ENCODE measurements around the gene COQ10A. TPM values are rescaled to one million over a fixed set of nuclear protein-coding genes. Genes with fewer than 3 reads are reported as not detected.

The COQ10A gene
- total and polyA plus RNA-seq, 2 of the 13 experiments (the other 11 are each of a cell fraction or from before 2014, with no cell fraction given), result 21.0 to 37.3 TPM

- TF ChIP-seq MAFG (CRISPR knock-in tag; IDR thresholded peaks at IDR 0.05) (no peak), RAD51 (IDR thresholded peaks at IDR 0.05; ENCODE audit: borderline replicate concordance) (no peak), ZBTB8A (CRISPR knock-in tag; IDR thresholded peaks at IDR 0.05; ENCODE audit: borderline replicate concordance, low read depth) (peak; percentile 96), ZBTB37 (CRISPR knock-in tag; IDR thresholded peaks at IDR 0.05) (no peak), ZNF550 (CRISPR knock-in tag; IDR thresholded peaks at IDR 0.05; ENCODE audit: borderline replicate concordance) (no peak), THRA (CRISPR knock-in tag; IDR thresholded peaks at IDR 0.05; ENCODE audit: borderline replicate concordance) (peak; percentile 44; the same call in 1 of the 2 replicates), REPIN1 (CRISPR knock-in tag; IDR thresholded peaks at IDR 0.05; ENCODE audit: borderline replicate concordance, low read depth) (0 out of 2 replicates have a peak, but pooled peaks have one; percentile 38)
Measured at GRCh38 chr12:56299853-56300643, 33.3 kb downstream of the COQ10A start, which contains the start of gene CS (continued).

Measured in HepG2 (cell line).